Activated naive CD4-positive, alpha-beta T cell treated with anti-CD3 and anti-CD28 coated beads, Interleukin-2, amount 10 ng/mL, durations not matched to agents 5 hours and 36 hours (primary cell): Measurements from ENCODE around the gene CLEC19A. TPM values are rescaled to one million over a fixed set of nuclear protein-coding genes. Genes with fewer than 3 reads are reported as not detected.

ENCODE experiments used
- total RNA-seq, 2 experiments: library from RNA; stranded (reverse); gene quantifications; one replicate each; pipeline ENCODE4 v1.2.3, GENCODE V29; 2021

The CLEC19A gene
- not detected for total RNA-seq

GRCh38 chr16:19285431-19285830 lies at the start of gene CLEC19A:
TSS of gene CLEC19A (plus strand) at chr16:19285731. CDS start at chr16:19285852, 121 bp downstream.

Other genes with a start within 250 kb of the CLEC19A start
- 10 to 100 TPM; 13.6 to 14.4 TPM for gene COQ7, start 218.1 kb upstream of the CLEC19A start, total RNA-seq
- under 1 TPM; 0.65 to 0.66 TPM for gene ITPRIPL2, start 171.8 kb upstream of the CLEC19A start, total RNA-seq
- not detected for gene SYT17, start 117.5 kb upstream of the CLEC19A start, total RNA-seq
- under 1 TPM; 0.20 to 0.31 TPM for gene TMC5, start 132.2 kb downstream of the CLEC19A start, total RNA-seq
- gene GDE1, start 236.4 kb downstream of the CLEC19A start, total RNA-seq = 10 to 100 TPM; 18.9 to 20.2 TPM
- gene CCP110, start 238.2 kb downstream of the CLEC19A start, total RNA-seq = 10 to 100 TPM; 34.0 to 37.7 TPM